GM23248 (cell line): ENCODE measurements around the gene DLAT. TPM values are rescaled to one million over a fixed set of nuclear protein-coding genes. Genes with fewer than 3 reads are reported as not detected.

Source experiments
- DNase-seq: peaks from one replicate; pipeline ENCODE4 v3.0.0-alpha.2; 2015
- H2AFZ ChIP-seq: fragments of 200-600 bp; sonication (generic); 2 replicates; pipeline ENCODE4 v1.6.1; 2016; ENCODE audit warnings: antibody characterized with exemption
- H3F3A ChIP-seq: fragments of 200-600 bp; sonication (generic); 2 replicates; pipeline ENCODE4 v1.6.1; 2016; ENCODE audit warnings: mild to moderate bottlenecking, antibody characterized with exemption, mixed run types; ENCODE audit not compliant: insufficient read depth
- H3K27ac ChIP-seq: fragments of 200-600 bp; sonication (generic); 2 replicates; pipeline ENCODE4 v1.5.1; 2016; ENCODE audit warnings: mild to moderate bottlenecking
- H3K27me3 ChIP-seq: fragments of 200-600 bp; sonication (generic); replicated peaks from 2 replicates; pipeline ENCODE4 v1.6.1; 2016; ENCODE audit warnings: mild to moderate bottlenecking; ENCODE audit not compliant: insufficient read depth
- H3K36me3 ChIP-seq: fragments of 200-600 bp; sonication (generic); 2 replicates; pipeline ENCODE4 v1.6.1; 2016; ENCODE audit warnings: low read depth, mild to moderate bottlenecking
- H3K4me1 ChIP-seq: fragments of 200-600 bp; sonication (generic); 2 replicates; pipeline ENCODE4 v1.6.1; 2016; ENCODE audit warnings: mild to moderate bottlenecking; ENCODE audit not compliant: insufficient read depth
- H3K4me2 ChIP-seq: fragments of 200-600 bp; sonication (generic); one replicate; pipeline ENCODE4 v1.6.1; 2016; ENCODE audit warnings: mild to moderate bottlenecking; ENCODE audit not compliant: unreplicated experiment
- H3K4me3 ChIP-seq: fragments of 200-600 bp; sonication (generic); 2 replicates; pipeline ENCODE4 v1.5.1; 2016; ENCODE audit warnings: mild to moderate bottlenecking
- H3K79me2 ChIP-seq: fragments of 200-600 bp; sonication (generic); 2 replicates; pipeline ENCODE4 v1.6.1; 2016; ENCODE audit warnings: mild to moderate bottlenecking; ENCODE audit not compliant: insufficient read depth
- H3K9ac ChIP-seq: fragments of 200-600 bp; sonication (generic); 2 replicates; pipeline ENCODE4 v1.6.1; 2016; ENCODE audit warnings: mild to moderate bottlenecking
- H3K9me2 ChIP-seq: fragments of 200-600 bp; sonication (generic); 2 replicates; pipeline ENCODE4 v1.6.1; 2016; ENCODE audit warnings: mixed run types, mild to moderate bottlenecking, moderate library complexity; ENCODE audit not compliant: insufficient read depth
- H3K9me3 ChIP-seq: fragments of 200-600 bp; sonication (generic); one replicate; pipeline ENCODE4 v1.6.1; 2017; ENCODE audit warnings: low read depth
- H4K20me1 ChIP-seq: fragments of 200-600 bp; sonication (generic); 2 replicates; pipeline ENCODE4 v1.6.0; 2016; ENCODE audit not compliant: insufficient read depth
- EZH2 ChIP-seq: fragments of 200-600 bp; sonication (generic); IDR thresholded peaks from 2 replicates; pipeline ENCODE4 v1.6.1; 2018; ENCODE audit warnings: antibody characterized with exemption, mild to moderate bottlenecking; ENCODE audit not compliant: insufficient read depth, poor library complexity, severe bottlenecking
- EZH2phosphoT487 ChIP-seq: fragments of 200-600 bp; sonication (generic); IDR thresholded peaks from 2 replicates; pipeline ENCODE4 v1.6.1; 2018; ENCODE audit warnings: antibody characterized with exemption, moderate library complexity, mild to moderate bottlenecking, low read depth; ENCODE audit not compliant: insufficient read depth
- WGBS, 2 experiments: methylation state at CpG; one replicate each; pipeline ENCODE4 v1.1.6; 2015 to 2017; ENCODE audit warnings: low lambda C conversion rate in 2 of 2, low coverage in 1 of 2; ENCODE audit errors: missing lambda C conversion rate in 2 of 2; 5-methylcytosine and 5-hydroxymethylcytosine counted together
- in situ Hi-C: fragments of 300-500 bp; cut with MboI; formaldehyde crosslinking; loops from 2 replicates; pipeline ENCODE4 v1.15.0; 2020
- polyA plus RNA-seq: library from polyadenylated mRNA; unstranded; fragments of >200 nt; fragmentation: Nextera tagmentation; extraction: Ambion mirVana; gene quantifications from 2 replicates; pipeline ENCODE4 v1.2.1, GENCODE V29; 2016
- total RNA-seq: library from RNA; depleted of rRNA; stranded (reverse); fragments of >200 nt; shearing (Covaris generic); gene quantifications from 2 replicates; pipeline ENCODE4 v1.2.3, GENCODE V29; 2014

The DLAT gene
- total and polyA plus RNA-seq, 2 experiments from 2014 or later = 32.3 to 33.4 TPM

GRCh38 chr11:111982541-111983186, 42.5 kb upstream of the DLAT start:
- TF ChIP-seq EZH2phosphoT487 (no peak), EZH2 (no peak)
- Histone ChIP-seq H3K4me3 (no peak overlapping the region), H3K36me3 (peaks cover 13% of the 10 kb centered on the region; the same call in 1 of the 2 replicates), H3K4me2 (no peak overlapping the region), H3K27me3 (no peaks in the 10 kb centered on the region), H3K79me2 (peaks cover 24% of the 10 kb centered on the region), H3K9me3 (no peaks in the 10 kb centered on the region), H2AFZ (no peak overlapping the region), H3K9me2 (no peaks in the 10 kb centered on the region), H4K20me1 (no peaks in the 10 kb centered on the region), H3K27ac (no peak overlapping the region), H3F3A (peaks cover 18% of the 10 kb centered on the region; the same call in 1 of the 2 replicates), H3K9ac (no peak overlapping the region), H3K4me1 (peaks cover 11% of the 10 kb centered on the region)
- in situ Hi-C loops = no loop called here
- DNase-seq = no peak
- WGBS, 2 experiments = 81% methylated on average over 5 of the region's 5 CpGs

- WGBS, 2 experiments = 70 to 81% methylated on average over 7 of the region's 7 CpGs
- no peak for DNase-seq
- H3K4me3 ChIP-seq = no peak overlapping the region
- peaks cover 17% of the 10 kb centered on the region; the same call in 1 of the 2 replicates for H3F3A ChIP-seq
- H3K9ac ChIP-seq = no peak overlapping the region
- no peaks in the 10 kb centered on the region for H3K9me2 ChIP-seq
- no peak overlapping the region for H2AFZ ChIP-seq
- H3K4me1 ChIP-seq = peaks cover 14% of the 10 kb centered on the region
- no peaks in the 10 kb centered on the region for H3K27me3 ChIP-seq
- no peaks in the 10 kb centered on the region for H3K9me3 ChIP-seq
- peaks cover 13% of the 10 kb centered on the region; the same call in 1 of the 2 replicates for H3K36me3 ChIP-seq
- no peak for TF ChIP-seq EZH2phosphoT487
- TF ChIP-seq EZH2 = no peak
- H3K27ac ChIP-seq = no peak overlapping the region
- peaks cover 24% of the 10 kb centered on the region for H3K79me2 ChIP-seq
- in situ Hi-C loops = no loop called here
- H3K4me2 ChIP-seq = no peak overlapping the region
- H4K20me1 ChIP-seq = no peaks in the 10 kb centered on the region
Measured at GRCh38 chr11:111983187-111983986, 41.8 kb upstream of the DLAT start.

- peaks cover 19% of the 10 kb centered on the region for H3F3A ChIP-seq
- H3K4me2 ChIP-seq = no peak overlapping the region
- no peaks in the 10 kb centered on the region for H3K9me3 ChIP-seq
- H3K9me2 ChIP-seq = no peaks in the 10 kb centered on the region
- H4K20me1 ChIP-seq = no peaks in the 10 kb centered on the region
- WGBS, 2 experiments = 86% methylated on average over 5 of the region's 5 CpGs
- no peak for DNase-seq
- H3K4me3 ChIP-seq = no peak overlapping the region
- H3K79me2 ChIP-seq = no peaks in the 10 kb centered on the region
- no peak for TF ChIP-seq EZH2
- TF ChIP-seq EZH2phosphoT487 = no peak
- H3K27me3 ChIP-seq = no peaks in the 10 kb centered on the region
- H3K36me3 ChIP-seq = peaks cover 15% of the 10 kb centered on the region
- no peak overlapping the region for H3K27ac ChIP-seq
- no peak overlapping the region for H3K9ac ChIP-seq
- H3K4me1 ChIP-seq = peaks cover 14% of the 10 kb centered on the region
- in situ Hi-C loops = no loop called here
- no peak overlapping the region for H2AFZ ChIP-seq
Measured at GRCh38 chr11:111986589-111986988, 38.6 kb upstream of the DLAT start.

GRCh38 chr11:111990381-111990780, 34.8 kb upstream of the DLAT start:
- Histone ChIP-seq H3K27me3 (no peaks in the 10 kb centered on the region), H3K36me3 (peaks cover 26% of the 10 kb centered on the region), H3K9me3 (no peaks in the 10 kb centered on the region), H4K20me1 (no peaks in the 10 kb centered on the region), H3K4me2 (no peak overlapping the region), H3K4me1 (peaks cover 14% of the 10 kb centered on the region), H3K27ac (no peak overlapping the region), H3K9ac (no peak overlapping the region), H3K4me3 (no peak overlapping the region), H3F3A (peaks cover 19% of the 10 kb centered on the region), H2AFZ (no peak overlapping the region), H3K9me2 (no peaks in the 10 kb centered on the region), H3K79me2 (no peaks in the 10 kb centered on the region)
- in situ Hi-C loops = loop anchor here (10.0 kb wide), 2 partner anchors 56 to 116 kb away; partner anchors contain the start of genes ALG9, CFAP68, DIXDC1 and FDXACB1
- WGBS, 2 experiments = 88 to 93% methylated on average over 6 of the region's 6 CpGs
- DNase-seq = no peak
- TF ChIP-seq EZH2 (no peak), EZH2phosphoT487 (no peak)
